Bone marrow (tissue), 2 donors: Measurements from ENCODE around the gene PSMG2.

Experiments used
- DNase-seq, 2 donors: peaks; one replicate each; lab custom pipeline; 2025; lab: John Stamatoyannopoulos, UW

The PSMG2 gene

DNA sequence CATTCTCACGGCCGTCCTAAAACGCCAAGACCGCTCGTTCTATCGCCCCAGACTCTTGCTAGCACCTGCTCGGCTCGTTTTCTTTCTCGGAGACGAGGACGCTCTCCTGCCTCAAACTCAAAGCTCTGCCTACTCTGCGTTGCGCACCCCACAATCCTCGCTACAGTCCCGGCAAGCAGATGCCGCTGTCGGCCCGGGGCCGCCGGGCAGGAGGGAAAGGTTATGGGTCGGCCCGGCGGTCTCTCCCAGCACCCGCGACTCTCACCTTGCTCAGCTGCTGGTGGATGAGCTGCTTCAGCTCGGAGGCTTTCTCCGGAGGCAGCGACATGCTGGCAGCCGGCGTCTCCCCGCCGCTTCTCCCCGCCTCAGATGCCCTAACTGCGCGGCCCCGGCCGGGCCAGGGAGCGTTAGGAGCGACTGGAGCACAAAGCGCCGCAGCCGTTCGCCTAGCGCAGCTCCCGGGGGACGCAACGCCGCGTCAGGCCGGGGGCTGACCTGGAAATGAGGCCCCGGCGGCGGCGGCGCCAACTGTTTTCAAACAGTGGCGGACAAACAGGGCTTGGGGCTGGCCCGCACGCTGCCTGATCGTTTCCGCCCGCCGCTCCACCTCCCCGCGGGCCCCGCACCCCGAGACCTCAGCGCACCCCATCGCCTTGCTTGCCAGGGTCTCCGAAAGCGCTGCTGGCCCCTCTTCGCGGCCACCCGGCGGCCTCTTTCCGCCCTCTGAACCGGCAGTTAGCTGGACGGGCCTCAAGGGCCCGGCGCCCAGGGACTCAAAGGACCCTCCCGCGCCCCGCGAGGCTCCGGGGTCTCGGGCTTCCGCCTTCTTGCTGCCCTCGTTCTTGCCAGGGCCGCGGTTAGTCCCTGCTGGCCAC is at the start of gene PSMG2, which contains the start of gene CEP76:
Gene PSMG2 (plus strand): TSS at position 822 of the 875 bp plus-strand sequence. CDS start 66 bp downstream, outside the sequence.
Gene CEP76 (minus strand): TSS at position 503 of the 875 bp plus-strand sequence. CDS start 175 bp downstream, at position 328.
- peak; percentile 74 to 99 for DNase-seq

DNA sequence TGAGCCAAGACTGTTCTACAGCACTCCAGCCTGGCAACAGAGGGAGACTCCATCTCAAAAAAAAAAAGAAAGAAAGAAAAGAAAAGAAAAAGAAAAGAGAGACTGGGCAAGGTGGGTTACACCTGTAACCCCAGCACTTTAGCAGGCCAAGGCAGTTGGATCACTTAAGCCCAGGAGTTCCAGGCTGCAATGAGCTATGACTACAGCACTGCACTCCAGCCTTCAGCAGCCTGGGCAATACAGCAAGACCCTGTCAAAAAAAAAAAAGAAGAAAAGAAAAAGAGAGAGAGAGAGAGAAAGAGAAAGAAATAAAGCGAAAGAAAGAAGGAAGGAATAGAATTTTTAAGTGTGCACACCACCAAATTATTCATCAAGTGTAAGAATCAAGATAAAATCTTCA is 47.9 kb upstream of the PSMG2 start:
- DNase-seq: no peak

DNA sequence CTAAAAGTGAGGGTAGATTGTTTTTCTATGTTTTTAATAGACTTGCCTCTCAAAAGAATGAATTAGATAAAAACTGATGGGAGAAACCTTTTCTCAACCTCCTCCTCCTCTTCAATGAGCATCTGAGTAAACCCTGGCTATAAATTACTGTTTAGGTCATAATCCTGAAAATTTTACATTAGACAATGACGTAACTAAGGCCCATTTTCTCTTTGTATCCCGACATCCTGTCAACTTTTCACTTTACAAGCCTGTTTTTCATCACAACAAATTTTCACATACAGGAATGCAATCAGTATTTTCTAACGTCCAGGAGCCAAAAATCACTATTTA is 46.3 kb upstream of the PSMG2 start:
- no peak for DNase-seq

DNA sequence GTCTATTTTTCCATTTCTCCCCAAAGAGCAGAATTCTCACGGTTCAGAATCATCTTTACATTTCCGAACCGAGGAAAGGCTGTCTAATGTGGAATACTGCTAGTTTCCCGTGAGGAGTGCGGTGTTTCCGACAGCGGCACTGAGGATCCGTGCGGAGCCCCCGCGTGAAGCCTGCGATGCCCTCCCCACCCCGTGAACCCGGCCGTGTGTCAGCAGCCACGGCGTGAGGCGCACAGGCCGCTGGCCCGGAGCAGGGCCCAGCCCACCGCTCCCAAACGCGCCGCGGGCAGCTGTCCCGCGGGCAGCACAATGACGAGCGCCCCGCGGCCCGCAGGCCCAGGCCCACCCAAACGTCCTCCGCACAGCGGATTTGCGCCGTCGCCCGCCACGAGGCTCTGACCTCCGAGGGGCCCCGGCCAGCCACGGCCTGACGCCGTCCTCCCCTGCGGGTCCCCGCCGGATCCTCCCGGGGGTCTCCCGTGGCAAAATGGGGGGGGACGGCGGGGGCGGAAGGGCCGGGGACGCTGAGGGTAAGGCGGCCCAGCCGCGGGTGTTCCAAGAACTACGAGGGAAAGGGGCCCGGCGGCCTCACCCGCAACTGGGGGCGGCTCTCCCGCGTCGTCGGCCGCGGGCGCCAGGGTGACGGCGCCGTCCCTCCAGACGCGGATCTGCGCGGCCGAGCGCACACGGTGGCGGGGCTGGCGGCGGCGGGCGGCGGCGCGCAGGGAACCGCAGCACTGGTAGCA is 45.7 kb upstream of the PSMG2 start:
- peak in 1 of 2 donors; percentile 28 for DNase-seq

DNA sequence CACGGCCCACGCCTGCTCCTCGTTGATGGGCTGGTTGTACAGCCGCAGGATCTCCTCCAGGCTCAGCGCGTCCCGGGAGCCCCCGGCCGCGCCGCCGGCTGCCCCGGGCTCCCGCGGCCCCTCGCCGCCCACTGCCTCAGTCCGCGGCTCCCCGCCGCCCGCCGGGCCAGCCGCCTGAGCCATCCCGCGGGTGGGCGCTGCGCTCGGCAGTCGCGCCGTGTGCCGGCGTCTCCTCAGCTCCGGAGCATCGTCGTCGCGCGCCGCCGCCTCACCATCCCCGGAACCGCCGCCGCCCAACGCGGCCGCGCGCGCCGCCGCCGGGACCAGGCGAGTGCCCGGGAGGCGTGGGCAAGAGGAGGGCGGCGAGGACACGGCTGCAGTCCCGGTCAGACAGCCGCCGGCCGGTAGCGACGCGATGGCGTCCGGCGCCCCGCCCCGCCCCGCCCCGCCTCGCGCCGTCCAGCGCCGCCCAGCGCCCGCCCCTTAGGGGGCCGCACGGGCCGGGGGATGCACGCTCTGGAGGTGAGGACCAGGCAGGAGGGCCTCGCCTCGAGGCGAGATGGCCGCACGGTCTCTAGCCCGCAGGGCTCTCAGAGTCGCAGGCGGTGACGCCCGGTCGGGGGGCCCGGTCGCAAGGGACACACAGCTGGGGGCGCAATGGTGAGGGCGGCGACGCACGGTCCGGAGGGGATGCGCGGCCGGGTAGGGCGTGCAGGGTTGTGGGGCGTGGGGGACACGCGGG is 45.0 kb upstream of the PSMG2 start, which contains the start of gene SPIRE1:
Gene SPIRE1 (minus strand): TSS at position 424 of the 742 bp plus-strand sequence. CDS start 241 bp downstream, at position 183.
- DNase-seq: peak in 1 of 2 donors; percentile 58

- peak in 1 of 2 donors; percentile 58 for DNase-seq
Observed at GRCh38 chr18:12658426-12659138, 44.3 kb upstream of the PSMG2 start.

GRCh38 chr18:12659904-12660605 is 42.8 kb upstream of the PSMG2 start:
- DNase-seq: peak in 1 of 2 donors; percentile 21

DNA sequence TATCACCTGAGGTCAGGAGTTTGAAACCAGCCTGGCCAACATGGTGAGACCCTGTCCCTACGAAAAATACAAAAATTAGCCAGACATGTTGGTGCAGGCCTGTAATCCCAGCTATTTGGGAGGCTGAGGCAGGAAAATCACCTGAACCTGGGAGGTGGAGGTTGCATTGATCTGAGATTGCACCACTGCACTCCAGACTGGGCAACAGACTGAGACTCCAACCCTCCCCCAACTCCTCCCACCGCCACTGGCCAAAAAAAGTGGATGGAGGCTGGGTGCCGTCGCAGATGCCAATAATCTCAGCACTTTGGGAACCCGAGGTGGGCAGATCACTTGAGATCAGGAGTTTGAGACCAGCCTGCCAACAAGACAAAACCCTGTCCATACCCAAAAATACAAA is 34.8 kb upstream of the PSMG2 start:
- DNase-seq: no peak

GRCh38 chr18:12679183-12679786 is 23.6 kb upstream of the PSMG2 start:
- peak in 1 of 2 donors; percentile 40 for DNase-seq

DNA sequence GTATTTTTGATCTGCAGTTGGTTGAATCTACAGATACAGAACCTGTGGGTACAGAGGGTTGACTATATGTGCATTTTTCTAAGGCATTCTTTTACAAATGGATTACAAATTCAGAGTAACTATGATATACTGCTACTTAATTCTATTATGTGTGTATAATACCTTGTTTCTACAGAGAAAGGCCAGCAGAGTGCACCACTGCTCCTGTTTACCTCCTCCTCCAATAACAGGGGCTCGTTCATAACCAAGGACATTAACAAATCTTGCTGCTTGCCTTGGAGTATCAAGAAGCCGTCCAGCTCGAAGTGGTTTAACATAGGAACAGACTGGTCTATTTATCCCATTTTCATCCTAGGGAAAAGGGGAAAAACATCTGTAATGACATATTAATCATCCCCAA is 16.7 kb upstream of the PSMG2 start:
- DNase-seq: no peak

DNA sequence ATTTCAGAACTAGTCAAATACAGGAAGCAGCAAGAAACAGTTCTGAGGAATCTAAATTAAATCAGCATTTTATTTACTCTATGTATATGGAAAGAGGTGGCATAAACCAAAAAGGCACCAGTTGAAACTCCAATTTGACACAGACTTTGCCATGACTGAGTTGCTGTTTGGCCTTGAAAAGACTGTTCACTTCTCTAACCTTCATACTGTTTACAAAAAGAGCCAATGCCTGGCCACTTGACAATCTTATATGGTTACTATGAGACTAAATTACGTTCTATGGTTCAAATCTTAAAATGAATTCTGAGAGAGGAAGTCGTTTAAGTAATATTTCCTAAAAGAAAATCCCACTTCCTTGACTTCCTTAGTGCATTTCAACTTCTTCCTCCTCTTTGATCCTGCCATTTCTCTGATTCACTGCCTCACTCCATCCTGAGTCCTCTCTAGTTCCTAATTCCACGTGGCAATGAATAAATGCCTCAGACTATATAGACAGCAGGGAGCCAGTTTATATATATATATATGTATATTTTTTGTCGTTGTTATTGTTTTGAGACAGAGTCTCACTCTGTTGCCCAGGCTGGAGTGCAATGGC is 13.5 kb upstream of the PSMG2 start:
- no peak for DNase-seq

- no peak for DNase-seq
Observed at GRCh38 chr18:12692206-12692605, 10.6 kb upstream of the PSMG2 start.

DNA sequence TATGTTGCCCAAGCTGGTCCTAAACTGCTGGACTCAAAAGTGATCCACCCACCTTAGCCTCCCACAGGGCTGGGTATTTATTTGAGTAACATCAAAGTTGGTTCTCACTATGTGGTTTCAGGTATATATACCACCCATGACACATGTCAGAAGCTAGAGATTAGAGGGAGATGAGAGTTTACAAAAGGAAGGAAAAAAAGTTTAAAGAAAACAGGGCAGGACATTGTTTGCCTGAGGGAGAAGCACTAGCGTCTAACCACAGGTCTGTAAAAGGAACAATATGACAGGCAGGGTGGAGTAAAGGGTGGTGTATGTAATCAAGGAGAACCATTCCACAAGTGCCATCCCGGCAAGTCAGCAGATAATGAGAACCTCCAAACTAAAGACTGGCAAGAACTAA is 8.8 kb upstream of the PSMG2 start:
- DNase-seq: no peak

DNA sequence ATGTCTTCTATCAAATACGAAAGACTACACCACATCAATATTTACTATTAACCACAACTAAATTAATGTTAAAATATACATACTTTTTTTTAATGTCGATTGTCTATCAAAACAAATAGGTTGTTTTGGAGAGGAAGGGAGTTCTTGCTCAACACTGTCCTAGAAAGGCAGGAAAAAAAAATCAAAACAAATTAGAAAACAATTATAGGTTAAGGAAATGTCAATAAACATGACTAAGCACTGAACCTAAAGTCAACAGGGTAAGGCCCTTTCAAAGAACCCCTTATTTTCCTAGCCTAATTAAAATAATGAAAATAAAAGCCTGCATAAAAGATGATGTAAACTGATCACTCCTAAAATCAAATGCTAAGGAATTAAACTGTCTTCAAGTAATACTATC is 3.1 kb upstream of the PSMG2 start:
- no peak for DNase-seq

DNA sequence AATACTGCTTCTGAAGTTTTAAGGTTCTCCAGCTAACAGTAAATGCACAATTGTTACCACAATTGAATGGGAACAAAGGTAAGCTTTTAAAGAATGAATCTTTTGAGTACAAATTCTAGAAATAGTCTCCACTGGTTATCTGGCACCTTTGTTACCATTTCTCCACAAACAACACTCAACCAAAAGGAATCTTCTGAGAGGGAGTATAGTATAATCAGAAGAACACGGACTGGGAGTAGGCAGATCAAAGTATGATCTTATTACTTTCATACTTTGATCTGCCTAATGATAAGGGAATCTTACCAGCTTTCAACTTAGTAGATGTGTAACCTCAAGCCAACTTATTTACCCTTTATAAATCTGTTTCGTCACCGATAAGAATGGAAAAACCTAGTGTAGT is 1.7 kb upstream of the PSMG2 start:
- no peak for DNase-seq

DNA sequence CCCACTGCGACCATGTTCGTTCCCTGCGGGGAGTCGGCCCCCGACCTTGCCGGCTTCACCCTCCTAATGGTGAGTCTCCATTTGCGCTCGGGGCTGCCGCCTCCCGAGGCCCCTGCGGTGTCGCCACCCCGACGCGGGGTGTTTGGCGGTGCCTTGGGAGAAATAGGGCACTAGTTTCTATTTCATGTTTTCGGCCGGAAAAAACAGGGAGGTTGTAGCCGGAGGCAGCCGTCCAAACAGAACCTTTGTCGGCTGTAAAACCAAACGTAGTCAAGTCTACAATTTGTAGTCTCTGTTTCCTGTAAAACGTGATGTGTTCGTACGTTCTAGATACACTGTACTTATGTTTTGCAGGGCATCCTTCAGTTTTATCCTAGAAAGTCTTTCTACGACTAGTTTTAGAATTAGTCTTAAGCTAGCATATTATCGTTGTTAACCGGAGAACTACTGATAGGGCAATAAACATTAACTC is 290 bp downstream of the PSMG2 start:
- no peak for DNase-seq

GRCh38 chr18:12703664-12704063 is 822 bp downstream of the PSMG2 start:
- no peak for DNase-seq

DNA sequence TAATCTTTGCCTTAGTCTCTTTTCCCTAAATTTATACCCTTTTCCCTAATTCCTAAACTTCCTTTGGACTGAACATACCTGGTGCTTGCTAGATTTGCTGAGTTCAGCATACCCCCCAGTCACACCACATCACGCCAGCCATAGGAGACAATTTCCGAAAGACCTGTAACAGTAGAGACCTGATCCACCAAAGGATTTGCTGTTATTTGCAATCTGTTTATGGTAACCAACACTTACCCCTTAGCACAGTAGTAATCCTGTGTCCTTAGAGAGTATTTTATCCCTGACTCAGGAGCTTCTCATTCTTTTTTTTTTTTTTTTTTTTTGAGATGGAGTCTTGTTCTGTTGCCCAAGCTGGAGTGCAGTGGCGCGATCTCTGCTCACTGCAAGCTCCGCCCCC is 8.6 kb downstream of the PSMG2 start:
- no peak for DNase-seq

DNA sequence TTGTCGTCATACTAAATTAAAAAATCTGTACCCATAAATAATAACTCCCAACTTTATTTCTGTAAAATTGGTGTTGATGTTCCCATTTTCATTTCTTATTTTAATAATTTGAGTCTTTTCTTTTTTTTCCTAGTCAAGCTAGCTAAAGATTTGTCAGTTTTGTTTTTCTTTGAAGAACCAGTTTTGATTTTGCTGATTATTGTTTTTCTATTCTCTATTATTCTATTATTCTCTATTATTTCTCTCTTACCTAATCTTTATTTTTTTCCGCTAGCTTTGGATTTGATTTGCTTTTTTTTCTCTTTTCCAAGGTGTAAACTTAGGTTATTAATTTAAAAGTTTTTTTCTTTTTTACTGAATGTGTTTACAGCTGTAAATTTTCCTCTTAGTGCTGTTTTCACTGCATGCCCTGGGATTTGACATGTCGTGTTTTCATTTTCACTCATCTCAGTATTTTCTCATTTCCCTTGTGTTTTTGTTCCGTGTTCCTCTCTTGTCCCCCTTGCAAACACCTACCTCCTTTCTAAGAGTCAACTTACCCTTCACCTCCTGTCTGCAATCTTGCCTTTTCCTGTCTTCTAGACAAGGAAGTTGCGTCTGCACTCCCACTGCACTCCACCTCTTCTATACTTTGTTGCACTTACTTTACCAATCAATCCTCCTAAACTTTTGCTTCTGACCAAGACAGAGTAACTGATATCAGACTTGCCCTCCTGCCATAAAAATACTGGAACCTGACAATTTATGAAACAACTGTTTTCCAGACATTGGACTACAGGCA is 18.8 kb downstream of the PSMG2 start:
- no peak for DNase-seq
